HEK293 (cell line): ENCODE data around the gene TMCC2.

Source experiments
- EGR2 ChIP-seq: fragments of 450-650 bp; formaldehyde crosslinking; IDR thresholded peaks from 2 replicates; pipeline ENCODE4 v1.5.1; 2016; ENCODE audit warnings: low read depth, missing biosample characterization, missing genetic modification characterization
- IKZF3 ChIP-seq: fragments of 450-650 bp; IDR thresholded peaks from 2 replicates; pipeline ENCODE4 v1.5.0; 2018; ENCODE audit warnings: missing biosample characterization, mild to moderate bottlenecking, missing genetic modification characterization, moderate library complexity
- SP2 ChIP-seq: fragments of 450-650 bp; formaldehyde crosslinking; IDR thresholded peaks from 2 replicates; pipeline ENCODE4 v1.5.1; 2016; ENCODE audit warnings: missing biosample characterization, missing genetic modification characterization
- ZNF132 ChIP-seq: fragments of 450-650 bp; formaldehyde crosslinking; IDR thresholded peaks from 2 replicates; pipeline ENCODE4 v1.5.1; 2017; ENCODE audit warnings: missing biosample characterization, missing genetic modification characterization, borderline replicate concordance
- ZNF157 ChIP-seq: fragments of 450-650 bp; formaldehyde crosslinking; IDR thresholded peaks from 2 replicates; pipeline ENCODE4 v1.5.1; 2016; ENCODE audit warnings: missing biosample characterization, missing genetic modification characterization
- ZNF354C ChIP-seq: fragments of 450-650 bp; formaldehyde crosslinking; IDR thresholded peaks from 2 replicates; pipeline ENCODE4 v1.5.1; 2016; ENCODE audit warnings: missing biosample characterization, missing genetic modification characterization, low read depth, borderline replicate concordance
- ZNF37A ChIP-seq: fragments of 450-650 bp; IDR thresholded peaks from 2 replicates; pipeline ENCODE4 v1.5.1; 2018; ENCODE audit warnings: missing biosample characterization, missing genetic modification characterization
- ZNF404 ChIP-seq: fragments of 450-650 bp; formaldehyde crosslinking; IDR thresholded peaks from 2 replicates; pipeline ENCODE4 v1.5.1; 2017; ENCODE audit warnings: missing biosample characterization, missing genetic modification characterization
- ZNF473 ChIP-seq: fragments of 450-650 bp; formaldehyde crosslinking; IDR thresholded peaks from 2 replicates; pipeline ENCODE4 v1.5.1; 2017; ENCODE audit warnings: missing biosample characterization, missing genetic modification characterization
- ZNF530 ChIP-seq: fragments of 450-650 bp; formaldehyde crosslinking; IDR thresholded peaks from 2 replicates; pipeline ENCODE4 v1.5.1; 2016; ENCODE audit warnings: low read depth, missing biosample characterization, missing genetic modification characterization
- ZNF571 ChIP-seq: fragments of 450-650 bp; formaldehyde crosslinking; IDR thresholded peaks from 2 replicates; pipeline ENCODE4 v1.5.0; 2017; ENCODE audit warnings: missing biosample characterization, missing genetic modification characterization
- ZNF629 ChIP-seq: fragments of 450-650 bp; formaldehyde crosslinking; IDR thresholded peaks from 2 replicates; pipeline ENCODE4 v1.5.1; 2017; ENCODE audit warnings: missing biosample characterization, missing genetic modification characterization
- ZNF747 ChIP-seq: fragments of 450-650 bp; formaldehyde crosslinking; IDR thresholded peaks from 2 replicates; pipeline ENCODE4 v1.5.1; 2016; ENCODE audit warnings: missing biosample characterization, missing genetic modification characterization
- ZNF837 ChIP-seq: fragments of 450-650 bp; formaldehyde crosslinking; IDR thresholded peaks from 2 replicates; pipeline ENCODE4 v1.5.1; 2016; ENCODE audit warnings: missing biosample characterization, missing genetic modification characterization
- TF ChIP-seq, protein P1 (sequence below): fragments of 450-650 bp; IDR thresholded peaks from 2 replicates; pipeline ENCODE4 v1.5.1; 2018; ENCODE audit warnings: missing biosample characterization, mild to moderate bottlenecking, missing genetic modification characterization
- TF ChIP-seq, protein P2 (sequence below): fragments of 450-650 bp; formaldehyde crosslinking; IDR thresholded peaks from 2 replicates; pipeline ENCODE4 v1.5.1; 2016; ENCODE audit warnings: missing biosample characterization, missing genetic modification characterization
- TF ChIP-seq, protein P3 (sequence below): fragments of 450-650 bp; formaldehyde crosslinking; IDR thresholded peaks from 2 replicates; pipeline ENCODE4 v1.5.1; 2017; ENCODE audit warnings: missing biosample characterization, missing genetic modification characterization
- TF ChIP-seq, protein P4 (sequence below): fragments of 450-650 bp; formaldehyde crosslinking; conservative IDR thresholded peaks from 2 replicates; pipeline ENCODE4 v1.5.1; 2016; ENCODE audit warnings: low read depth, missing biosample characterization, missing genetic modification characterization
- TF ChIP-seq, protein P5 (sequence below): fragments of 450-650 bp; formaldehyde crosslinking; IDR thresholded peaks from 2 replicates; pipeline ENCODE4 v1.5.1; 2016; ENCODE audit warnings: missing biosample characterization, missing genetic modification characterization, borderline replicate concordance
- TF ChIP-seq, protein P6 (sequence below): fragments of 450-650 bp; formaldehyde crosslinking; IDR thresholded peaks from 2 replicates; pipeline ENCODE4 v1.5.0; 2017; ENCODE audit warnings: missing biosample characterization, missing genetic modification characterization, borderline replicate concordance

TMCC2 gene

DNA sequence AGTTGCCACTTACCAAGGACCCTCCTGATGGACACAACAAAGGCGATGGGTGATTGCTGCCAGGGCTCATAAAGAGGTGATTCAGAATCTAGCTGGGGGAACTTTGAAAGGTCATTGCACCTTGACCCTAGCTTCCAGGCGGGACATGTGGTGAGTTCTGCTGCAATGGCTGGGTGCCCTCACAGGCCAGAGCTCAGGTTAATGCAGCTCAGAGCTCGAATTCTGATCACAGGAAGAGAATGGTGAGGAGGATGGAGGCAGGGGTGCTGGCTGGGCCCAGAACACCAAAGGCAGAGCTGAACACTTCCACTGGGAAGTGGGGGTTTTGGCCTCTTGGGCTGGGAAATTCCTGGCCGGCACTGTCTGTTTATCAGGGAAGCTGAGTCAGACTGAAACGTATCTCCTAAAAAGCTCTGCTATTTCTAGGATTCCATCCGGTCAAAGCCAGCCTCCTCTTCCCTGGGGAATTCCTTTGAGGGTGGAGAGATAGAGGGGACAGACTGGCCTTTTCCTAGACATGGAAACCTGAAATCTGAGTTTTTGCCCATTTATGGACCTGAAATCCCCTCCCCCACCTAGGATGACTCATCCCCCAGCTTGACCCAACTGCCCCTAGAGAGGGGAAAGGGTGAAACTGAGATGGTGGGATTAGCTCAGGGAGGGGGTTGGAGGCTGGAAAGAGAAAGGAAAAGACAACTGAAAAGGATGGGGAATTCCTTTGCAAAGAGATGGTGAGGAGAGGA is 66.6 kb downstream of the TMCC2 start (continued):
- TF ChIP-seq ZNF404 (tag by site-specific recombination) (no peak), ZNF747 (tag by site-specific recombination) (no peak), ZNF837 (tag by site-specific recombination) (no peak), SP2 (no peak), ZNF37A (tag by site-specific recombination) (no peak), ZNF629 (tag by site-specific recombination) (peak; percentile 62; the same call in 1 of the 2 replicates), IKZF3 (tag by site-specific recombination) (peak; percentile 46; the same call in 1 of the 2 replicates), ZNF132 (tag by site-specific recombination) (no peak), EGR2 (tag by site-specific recombination) (no peak), ZNF354C (tag by site-specific recombination) (no peak), ZNF157 (tag by site-specific recombination) (no peak), ZNF571 (tag by site-specific recombination) (no peak), ZNF530 (tag by site-specific recombination) (no peak), ZNF473 (tag by site-specific recombination) (no peak)
- TF ChIP-seq, protein P1, sequence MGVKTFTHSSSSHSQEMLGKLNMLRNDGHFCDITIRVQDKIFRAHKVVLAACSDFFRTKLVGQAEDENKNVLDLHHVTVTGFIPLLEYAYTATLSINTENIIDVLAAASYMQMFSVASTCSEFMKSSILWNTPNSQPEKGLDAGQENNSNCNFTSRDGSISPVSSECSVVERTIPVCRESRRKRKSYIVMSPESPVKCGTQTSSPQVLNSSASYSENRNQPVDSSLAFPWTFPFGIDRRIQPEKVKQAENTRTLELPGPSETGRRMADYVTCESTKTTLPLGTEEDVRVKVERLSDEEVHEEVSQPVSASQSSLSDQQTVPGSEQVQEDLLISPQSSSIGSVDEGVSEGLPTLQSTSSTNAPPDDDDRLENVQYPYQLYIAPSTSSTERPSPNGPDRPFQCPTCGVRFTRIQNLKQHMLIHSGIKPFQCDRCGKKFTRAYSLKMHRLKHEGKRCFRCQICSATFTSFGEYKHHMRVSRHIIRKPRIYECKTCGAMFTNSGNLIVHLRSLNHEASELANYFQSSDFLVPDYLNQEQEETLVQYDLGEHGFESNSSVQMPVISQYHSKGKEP (tag by site-specific recombination), result no peak
- TF ChIP-seq, protein P2, sequence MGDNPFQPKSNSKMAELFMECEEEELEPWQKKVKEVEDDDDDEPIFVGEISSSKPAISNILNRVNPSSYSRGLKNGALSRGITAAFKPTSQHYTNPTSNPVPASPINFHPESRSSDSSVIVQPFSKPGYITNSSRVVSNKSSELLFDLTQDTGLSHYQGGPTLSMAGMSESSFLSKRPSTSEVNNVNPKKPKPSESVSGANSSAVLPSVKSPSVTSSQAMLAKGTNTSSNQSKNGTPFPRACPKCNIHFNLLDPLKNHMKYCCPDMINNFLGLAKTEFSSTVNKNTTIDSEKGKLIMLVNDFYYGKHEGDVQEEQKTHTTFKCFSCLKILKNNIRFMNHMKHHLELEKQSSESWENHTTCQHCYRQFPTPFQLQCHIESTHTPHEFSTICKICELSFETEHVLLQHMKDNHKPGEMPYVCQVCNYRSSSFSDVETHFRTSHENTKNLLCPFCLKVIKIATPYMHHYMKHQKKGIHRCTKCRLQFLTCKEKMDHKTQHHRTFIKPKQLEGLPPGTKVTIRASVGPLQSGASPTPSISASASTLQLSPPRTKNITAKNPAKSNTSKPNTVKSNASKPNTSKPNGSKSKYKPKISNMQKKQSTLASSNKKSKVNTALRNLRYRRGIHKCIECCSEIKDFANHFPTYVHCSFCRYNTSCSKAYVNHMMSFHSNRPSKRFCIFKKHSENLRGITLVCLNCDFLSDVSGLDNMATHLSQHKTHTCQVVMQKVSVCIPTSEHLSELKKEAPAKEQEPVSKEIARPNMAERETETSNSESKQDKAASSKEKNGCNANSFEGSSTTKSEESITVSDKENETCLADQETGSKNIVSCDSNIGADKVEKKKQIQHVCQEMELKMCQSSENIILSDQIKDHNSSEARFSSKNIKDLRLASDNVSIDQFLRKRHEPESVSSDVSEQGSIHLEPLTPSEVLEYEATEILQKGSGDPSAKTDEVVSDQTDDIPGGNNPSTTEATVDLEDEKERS (tag by site-specific recombination), result no peak
- TF ChIP-seq, protein P3, sequence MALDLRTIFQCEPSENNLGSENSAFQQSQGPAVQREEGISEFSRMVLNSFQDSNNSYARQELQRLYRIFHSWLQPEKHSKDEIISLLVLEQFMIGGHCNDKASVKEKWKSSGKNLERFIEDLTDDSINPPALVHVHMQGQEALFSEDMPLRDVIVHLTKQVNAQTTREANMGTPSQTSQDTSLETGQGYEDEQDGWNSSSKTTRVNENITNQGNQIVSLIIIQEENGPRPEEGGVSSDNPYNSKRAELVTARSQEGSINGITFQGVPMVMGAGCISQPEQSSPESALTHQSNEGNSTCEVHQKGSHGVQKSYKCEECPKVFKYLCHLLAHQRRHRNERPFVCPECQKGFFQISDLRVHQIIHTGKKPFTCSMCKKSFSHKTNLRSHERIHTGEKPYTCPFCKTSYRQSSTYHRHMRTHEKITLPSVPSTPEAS (tag by site-specific recombination), result no peak
- TF ChIP-seq, protein P4, sequence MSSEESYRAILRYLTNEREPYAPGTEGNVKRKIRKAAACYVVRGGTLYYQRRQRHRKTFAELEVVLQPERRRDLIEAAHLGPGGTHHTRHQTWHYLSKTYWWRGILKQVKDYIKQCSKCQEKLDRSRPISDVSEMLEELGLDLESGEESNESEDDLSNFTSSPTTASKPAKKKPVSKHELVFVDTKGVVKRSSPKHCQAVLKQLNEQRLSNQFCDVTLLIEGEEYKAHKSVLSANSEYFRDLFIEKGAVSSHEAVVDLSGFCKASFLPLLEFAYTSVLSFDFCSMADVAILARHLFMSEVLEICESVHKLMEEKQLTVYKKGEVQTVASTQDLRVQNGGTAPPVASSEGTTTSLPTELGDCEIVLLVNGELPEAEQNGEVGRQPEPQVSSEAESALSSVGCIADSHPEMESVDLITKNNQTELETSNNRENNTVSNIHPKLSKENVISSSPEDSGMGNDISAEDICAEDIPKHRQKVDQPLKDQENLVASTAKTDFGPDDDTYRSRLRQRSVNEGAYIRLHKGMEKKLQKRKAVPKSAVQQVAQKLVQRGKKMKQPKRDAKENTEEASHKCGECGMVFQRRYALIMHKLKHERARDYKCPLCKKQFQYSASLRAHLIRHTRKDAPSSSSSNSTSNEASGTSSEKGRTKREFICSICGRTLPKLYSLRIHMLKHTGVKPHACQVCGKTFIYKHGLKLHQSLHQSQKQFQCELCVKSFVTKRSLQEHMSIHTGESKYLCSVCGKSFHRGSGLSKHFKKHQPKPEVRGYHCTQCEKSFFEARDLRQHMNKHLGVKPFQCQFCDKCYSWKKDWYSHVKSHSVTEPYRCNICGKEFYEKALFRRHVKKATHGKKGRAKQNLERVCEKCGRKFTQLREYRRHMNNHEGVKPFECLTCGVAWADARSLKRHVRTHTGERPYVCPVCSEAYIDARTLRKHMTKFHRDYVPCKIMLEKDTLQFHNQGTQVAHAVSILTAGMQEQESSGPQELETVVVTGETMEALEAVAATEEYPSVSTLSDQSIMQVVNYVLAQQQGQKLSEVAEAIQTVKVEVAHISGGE (tag by site-specific recombination), result no peak
- TF ChIP-seq, protein P5, sequence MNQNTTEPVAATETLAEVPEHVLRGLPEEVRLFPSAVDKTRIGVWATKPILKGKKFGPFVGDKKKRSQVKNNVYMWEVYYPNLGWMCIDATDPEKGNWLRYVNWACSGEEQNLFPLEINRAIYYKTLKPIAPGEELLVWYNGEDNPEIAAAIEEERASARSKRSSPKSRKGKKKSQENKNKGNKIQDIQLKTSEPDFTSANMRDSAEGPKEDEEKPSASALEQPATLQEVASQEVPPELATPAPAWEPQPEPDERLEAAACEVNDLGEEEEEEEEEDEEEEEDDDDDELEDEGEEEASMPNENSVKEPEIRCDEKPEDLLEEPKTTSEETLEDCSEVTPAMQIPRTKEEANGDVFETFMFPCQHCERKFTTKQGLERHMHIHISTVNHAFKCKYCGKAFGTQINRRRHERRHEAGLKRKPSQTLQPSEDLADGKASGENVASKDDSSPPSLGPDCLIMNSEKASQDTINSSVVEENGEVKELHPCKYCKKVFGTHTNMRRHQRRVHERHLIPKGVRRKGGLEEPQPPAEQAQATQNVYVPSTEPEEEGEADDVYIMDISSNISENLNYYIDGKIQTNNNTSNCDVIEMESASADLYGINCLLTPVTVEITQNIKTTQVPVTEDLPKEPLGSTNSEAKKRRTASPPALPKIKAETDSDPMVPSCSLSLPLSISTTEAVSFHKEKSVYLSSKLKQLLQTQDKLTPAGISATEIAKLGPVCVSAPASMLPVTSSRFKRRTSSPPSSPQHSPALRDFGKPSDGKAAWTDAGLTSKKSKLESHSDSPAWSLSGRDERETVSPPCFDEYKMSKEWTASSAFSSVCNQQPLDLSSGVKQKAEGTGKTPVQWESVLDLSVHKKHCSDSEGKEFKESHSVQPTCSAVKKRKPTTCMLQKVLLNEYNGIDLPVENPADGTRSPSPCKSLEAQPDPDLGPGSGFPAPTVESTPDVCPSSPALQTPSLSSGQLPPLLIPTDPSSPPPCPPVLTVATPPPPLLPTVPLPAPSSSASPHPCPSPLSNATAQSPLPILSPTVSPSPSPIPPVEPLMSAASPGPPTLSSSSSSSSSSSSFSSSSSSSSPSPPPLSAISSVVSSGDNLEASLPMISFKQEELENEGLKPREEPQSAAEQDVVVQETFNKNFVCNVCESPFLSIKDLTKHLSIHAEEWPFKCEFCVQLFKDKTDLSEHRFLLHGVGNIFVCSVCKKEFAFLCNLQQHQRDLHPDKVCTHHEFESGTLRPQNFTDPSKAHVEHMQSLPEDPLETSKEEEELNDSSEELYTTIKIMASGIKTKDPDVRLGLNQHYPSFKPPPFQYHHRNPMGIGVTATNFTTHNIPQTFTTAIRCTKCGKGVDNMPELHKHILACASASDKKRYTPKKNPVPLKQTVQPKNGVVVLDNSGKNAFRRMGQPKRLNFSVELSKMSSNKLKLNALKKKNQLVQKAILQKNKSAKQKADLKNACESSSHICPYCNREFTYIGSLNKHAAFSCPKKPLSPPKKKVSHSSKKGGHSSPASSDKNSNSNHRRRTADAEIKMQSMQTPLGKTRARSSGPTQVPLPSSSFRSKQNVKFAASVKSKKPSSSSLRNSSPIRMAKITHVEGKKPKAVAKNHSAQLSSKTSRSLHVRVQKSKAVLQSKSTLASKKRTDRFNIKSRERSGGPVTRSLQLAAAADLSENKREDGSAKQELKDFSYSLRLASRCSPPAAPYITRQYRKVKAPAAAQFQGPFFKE (tag by site-specific recombination), result no peak
- TF ChIP-seq, protein P6, sequence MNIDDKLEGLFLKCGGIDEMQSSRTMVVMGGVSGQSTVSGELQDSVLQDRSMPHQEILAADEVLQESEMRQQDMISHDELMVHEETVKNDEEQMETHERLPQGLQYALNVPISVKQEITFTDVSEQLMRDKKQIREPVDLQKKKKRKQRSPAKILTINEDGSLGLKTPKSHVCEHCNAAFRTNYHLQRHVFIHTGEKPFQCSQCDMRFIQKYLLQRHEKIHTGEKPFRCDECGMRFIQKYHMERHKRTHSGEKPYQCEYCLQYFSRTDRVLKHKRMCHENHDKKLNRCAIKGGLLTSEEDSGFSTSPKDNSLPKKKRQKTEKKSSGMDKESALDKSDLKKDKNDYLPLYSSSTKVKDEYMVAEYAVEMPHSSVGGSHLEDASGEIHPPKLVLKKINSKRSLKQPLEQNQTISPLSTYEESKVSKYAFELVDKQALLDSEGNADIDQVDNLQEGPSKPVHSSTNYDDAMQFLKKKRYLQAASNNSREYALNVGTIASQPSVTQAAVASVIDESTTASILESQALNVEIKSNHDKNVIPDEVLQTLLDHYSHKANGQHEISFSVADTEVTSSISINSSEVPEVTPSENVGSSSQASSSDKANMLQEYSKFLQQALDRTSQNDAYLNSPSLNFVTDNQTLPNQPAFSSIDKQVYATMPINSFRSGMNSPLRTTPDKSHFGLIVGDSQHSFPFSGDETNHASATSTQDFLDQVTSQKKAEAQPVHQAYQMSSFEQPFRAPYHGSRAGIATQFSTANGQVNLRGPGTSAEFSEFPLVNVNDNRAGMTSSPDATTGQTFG, result no peak
